ENCODE measurements around the gene GPC3.
"Not testable (repeated sequence)": the region's sequence is repeated elsewhere in the genome, so short reads cannot be mapped to it uniquely, and the experiment has no call there.

The GPC3 gene

GRCh38 chrX:133985164-133985966, at the start of gene GPC3:
TSS of gene GPC3 (minus strand) at chrX:133985594.
- H3K4me1 Mint-ChIP-seq = peaks cover 4% of the 10 kb centered on the region
- DNase-seq = peak; percentile 27 to 33
- peaks cover 38% of the 10 kb centered on the region for H3K27me3 Mint-ChIP-seq
- ATAC-seq = peak; percentile 86
- H3K27ac Mint-ChIP-seq = no peak within 1 kb of the TSS
- no peaks in the 10 kb centered on the region for H3K9me3 Mint-ChIP-seq
- H3K4me3 Mint-ChIP-seq = peak within 1 kb of the TSS; percentile 70 to 78

GRCh38 chrX:134032441-134032840, 47.0 kb upstream of the GPC3 start:
- H3K27ac Mint-ChIP-seq = no peak overlapping the region
- no peak for DNase-seq
- no peak overlapping the region for H3K4me3 Mint-ChIP-seq
- ATAC-seq = no peak
- H3K4me1 Mint-ChIP-seq = no peaks in the 10 kb centered on the region
- H3K27me3 Mint-ChIP-seq = no peaks in the 10 kb centered on the region
- peaks cover 0 to 3% of the 10 kb centered on the region in 2 donors for H3K9me3 Mint-ChIP-seq

- Mint-ChIP-seq H3K27me3 (no peaks in the 10 kb centered on the region), H3K4me1 (peaks cover 8% of the 10 kb centered on the region), H3K9me3 (peaks cover 0 to 3% of the 10 kb centered on the region in 2 donors), H3K27ac (peak overlapping the region in 1 of 2 donors; percentile 19), H3K4me3 (peak overlapping the region in 1 of 2 donors; percentile 3)
- ATAC-seq (peak; percentile 70), DNase-seq (peak in 1 of 2 donors; percentile 23)
These were observed 41.3 kb upstream of the GPC3 start for GRCh38 chrX:134026565-134027311.

- H3K9me3 Mint-ChIP-seq = no peaks in the 10 kb centered on the region
- no peaks in the 10 kb centered on the region for H3K27me3 Mint-ChIP-seq
- H3K27ac Mint-ChIP-seq = no peak overlapping the region
- H3K4me1 Mint-ChIP-seq = peaks cover 8% of the 10 kb centered on the region
- H3K4me3 Mint-ChIP-seq = peak overlapping the region in 1 of 2 donors; percentile 3
- no peak for DNase-seq
- no peak for ATAC-seq
These were observed 40.7 kb upstream of the GPC3 start for GRCh38 chrX:134025986-134026545.

GRCh38 chrX:134024686-134025377, 39.4 kb upstream of the GPC3 start:
- no peak overlapping the region for H3K4me3 Mint-ChIP-seq
- no peaks in the 10 kb centered on the region for H3K27me3 Mint-ChIP-seq
- H3K4me1 Mint-ChIP-seq = peaks cover 8% of the 10 kb centered on the region
- no peak for ATAC-seq
- no peak for DNase-seq
- no peak overlapping the region for H3K27ac Mint-ChIP-seq
- H3K9me3 Mint-ChIP-seq = no peaks in the 10 kb centered on the region

- ATAC-seq (peak; percentile 71), DNase-seq (no peak)
- no peaks in the 10 kb centered on the region for H3K9me3 Mint-ChIP-seq
- H3K4me3 Mint-ChIP-seq = no peak overlapping the region
- H3K27ac Mint-ChIP-seq = no peak overlapping the region
- H3K4me1 Mint-ChIP-seq = peaks cover 8% of the 10 kb centered on the region
- no peaks in the 10 kb centered on the region for H3K27me3 Mint-ChIP-seq
These were observed 38.5 kb upstream of the GPC3 start for GRCh38 chrX:134023851-134024281.

- Mint-ChIP-seq H3K27ac (no peak overlapping the region), H3K4me1 (no peaks in the 10 kb centered on the region), H3K4me3 (no peak overlapping the region), H3K27me3 (no peaks in the 10 kb centered on the region), H3K9me3 (no peaks in the 10 kb centered on the region)
- DNase-seq (no peak), ATAC-seq (no peak)
These were observed 35.5 kb upstream of the GPC3 start for GRCh38 chrX:134020910-134021309.

- DNase-seq (no peak), ATAC-seq (no peak)
- Mint-ChIP-seq H3K27ac (no peak overlapping the region), H3K4me3 (no peak overlapping the region), H3K4me1 (no peaks in the 10 kb centered on the region), H3K27me3 (no peaks in the 10 kb centered on the region), H3K9me3 (no peaks in the 10 kb centered on the region)
These were observed 34.3 kb upstream of the GPC3 start for GRCh38 chrX:134019567-134020206.

GRCh38 chrX:134016309-134016708, 30.9 kb upstream of the GPC3 start:
- H3K27ac Mint-ChIP-seq, H3K4me3 Mint-ChIP-seq, H3K27me3 Mint-ChIP-seq, H3K9me3 Mint-ChIP-seq, DNase-seq, H3K4me1 Mint-ChIP-seq, ATAC-seq: not testable (repeated sequence)

- H3K27ac Mint-ChIP-seq, H3K9me3 Mint-ChIP-seq, H3K4me1 Mint-ChIP-seq, ATAC-seq, H3K4me3 Mint-ChIP-seq, DNase-seq, H3K27me3 Mint-ChIP-seq: not testable (repeated sequence)
These were observed 30.1 kb upstream of the GPC3 start for GRCh38 chrX:134015510-134015909.

- no peak for DNase-seq
- H3K9me3 Mint-ChIP-seq = no peaks in the 10 kb centered on the region
- H3K27ac Mint-ChIP-seq = no peak overlapping the region
- no peak overlapping the region for H3K4me3 Mint-ChIP-seq
- no peaks in the 10 kb centered on the region for H3K27me3 Mint-ChIP-seq
- no peaks in the 10 kb centered on the region for H3K4me1 Mint-ChIP-seq
- ATAC-seq = no peak
These were observed 28.1 kb upstream of the GPC3 start for GRCh38 chrX:134013524-134013923.

- DNase-seq (no peak), ATAC-seq (peak; percentile 86)
- H3K9me3 Mint-ChIP-seq = no peaks in the 10 kb centered on the region
- no peak overlapping the region for H3K4me3 Mint-ChIP-seq
- H3K27ac Mint-ChIP-seq = no peak overlapping the region
- no peaks in the 10 kb centered on the region for H3K27me3 Mint-ChIP-seq
- no peaks in the 10 kb centered on the region for H3K4me1 Mint-ChIP-seq
These were observed 27.7 kb upstream of the GPC3 start for GRCh38 chrX:134013092-134013497.

GRCh38 chrX:134010690-134011089, 25.3 kb upstream of the GPC3 start:
- no peaks in the 10 kb centered on the region for H3K4me1 Mint-ChIP-seq
- H3K9me3 Mint-ChIP-seq = no peaks in the 10 kb centered on the region
- H3K27me3 Mint-ChIP-seq = no peaks in the 10 kb centered on the region
- no peak for DNase-seq
- no peak for ATAC-seq
- peak overlapping the region in 1 of 2 donors; percentile 19 for H3K27ac Mint-ChIP-seq
- H3K4me3 Mint-ChIP-seq = no peak overlapping the region

GRCh38 chrX:134007716-134008115, 22.3 kb upstream of the GPC3 start:
- Mint-ChIP-seq H3K9me3 (no peaks in the 10 kb centered on the region), H3K4me3 (no peak overlapping the region), H3K27me3 (no peaks in the 10 kb centered on the region), H3K4me1 (no peaks in the 10 kb centered on the region), H3K27ac (no peak overlapping the region)
- no peak for ATAC-seq
- no peak for DNase-seq

All from stimulated activated naive CD8-positive, alpha-beta T cell treated with anti-CD3 and anti-CD28 coated beads, Interleukin-15, amount 100 ng/mL, for 72 hours (primary cell).